GM12873 (cell line): ENCODE measurements around the gene PPP2R1B.

Source experiments
- CTCF ChIP-seq: IDR thresholded peaks from 2 replicates; pipeline ENCODE4 v1.5.1; 2012; ENCODE audit warnings: low read depth, mild to moderate bottlenecking, moderate library complexity, low read length, control low read depth; ENCODE audit not compliant: insufficient read depth; ENCODE audit errors: missing control alignments

The PPP2R1B gene

GRCh38 chr11:111720801-111721494, 45.2 kb downstream of the PPP2R1B start:
- TF ChIP-seq CTCF, result no peak

DNA sequence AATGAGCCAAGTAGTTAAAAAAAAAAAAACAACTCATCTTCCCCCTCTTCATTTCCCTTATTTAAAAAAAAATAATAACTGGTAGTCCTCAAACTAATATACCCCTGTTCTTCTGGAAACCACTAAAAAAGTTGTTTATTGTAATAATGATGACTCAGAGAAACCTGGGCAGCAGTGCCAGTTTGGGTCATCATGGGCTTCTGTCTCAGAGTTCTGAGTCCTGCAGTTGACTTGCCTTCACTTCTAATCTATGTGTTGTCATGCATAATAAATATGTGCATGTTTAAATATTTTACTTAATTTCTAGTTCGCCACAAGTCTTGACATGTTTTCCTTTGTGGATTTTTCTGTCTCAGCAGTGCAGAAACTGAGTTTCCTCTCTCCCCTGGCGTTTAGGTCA, 46.8 kb downstream of the PPP2R1B start:
- TF ChIP-seq CTCF, result no peak

DNA sequence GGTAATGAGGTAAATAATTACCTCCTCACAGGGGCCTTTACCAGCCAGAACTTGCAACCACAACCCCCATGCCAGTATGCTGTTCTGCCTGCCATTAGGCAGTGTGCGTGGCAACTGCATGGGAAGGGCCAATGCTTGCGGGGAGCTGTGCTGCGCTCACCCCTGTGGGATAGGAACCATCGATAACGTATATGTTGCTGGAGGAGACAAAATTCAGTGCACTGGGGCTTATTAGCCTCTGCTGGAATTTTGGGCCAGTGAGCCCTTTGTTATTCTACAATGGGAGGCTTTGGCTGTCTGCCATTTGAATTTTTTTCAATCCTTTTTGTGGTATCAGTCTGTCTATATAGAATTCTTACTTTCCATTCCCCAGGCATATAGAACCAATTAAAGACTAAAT, 47.3 kb downstream of the PPP2R1B start:
- TF ChIP-seq CTCF, result no peak

DNA sequence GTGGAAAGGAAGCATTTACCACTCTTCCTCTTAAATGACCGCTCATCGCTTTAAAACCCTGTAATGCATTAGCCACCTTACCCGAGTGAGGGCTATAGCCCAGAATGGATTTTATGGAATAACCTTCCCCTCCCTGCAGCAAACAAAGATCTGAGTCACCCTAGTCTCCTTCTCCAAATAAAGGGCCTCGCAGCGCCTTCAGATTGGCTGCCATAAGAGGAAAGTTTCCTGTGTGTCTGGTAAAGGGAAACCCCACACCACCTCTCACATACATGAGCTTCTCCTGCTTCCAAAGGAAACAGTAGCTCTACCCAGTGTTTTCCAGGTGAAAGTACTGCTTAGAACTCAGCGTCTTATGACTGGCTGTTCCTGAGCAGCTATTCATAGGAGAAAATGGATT, 47.8 kb downstream of the PPP2R1B start:
- no peak for TF ChIP-seq CTCF

GRCh38 chr11:111715142-111715816, 50.9 kb downstream of the PPP2R1B start:
- TF ChIP-seq CTCF, result no peak

DNA sequence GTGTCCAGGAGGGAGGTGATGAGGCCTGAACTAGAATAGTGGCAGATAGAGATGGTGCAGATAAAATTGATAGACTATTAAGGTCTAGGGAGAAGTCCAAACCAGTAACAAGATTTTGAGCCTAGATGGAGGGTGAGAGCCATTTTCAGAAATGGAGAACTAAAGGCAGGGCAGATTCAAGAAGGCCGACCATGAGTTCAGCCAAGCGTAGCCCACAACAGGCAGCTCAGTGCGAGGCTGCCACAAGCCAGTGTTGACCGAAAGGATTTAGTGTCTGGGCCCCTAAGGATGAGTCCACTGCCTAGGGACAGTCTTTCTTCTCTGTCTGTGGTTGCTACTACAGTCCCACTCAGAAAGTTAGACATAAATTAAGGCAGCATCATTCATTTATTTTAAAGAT, 51.7 kb downstream of the PPP2R1B start:
- TF ChIP-seq CTCF, result no peak

GRCh38 chr11:111707691-111708067, 58.5 kb downstream of the PPP2R1B start:
- no peak for TF ChIP-seq CTCF
